ENCODE measurements around the gene ABI3BP.
A peak's percentile ranks its signal among the peaks of the same experiment; 100 is the strongest.

The ABI3BP gene

GRCh38 chr3:100957261-100957986, 35.8 kb downstream of the ABI3BP start:
- Histone ChIP-seq H3K27ac (ENCODE audit: poor library complexity, severe bottlenecking) (no peak overlapping the region), H3K27me3 (ENCODE audit: insufficient read depth, poor library complexity, severe bottlenecking) (no peaks in the 10 kb centered on the region), H3K4me1 (ENCODE audit: insufficient read depth, poor library complexity, severe bottlenecking) (no peaks in the 10 kb centered on the region), H3K4me3 (ENCODE audit: severe bottlenecking) (no peak overlapping the region), H3K36me3 (ENCODE audit: low read depth) (no peaks in the 10 kb centered on the region), H3K9me3 (ENCODE audit: severe bottlenecking) (no peaks in the 10 kb centered on the region)
- DNase-seq (ENCODE audit: low spot score): no peak
- no peak for ATAC-seq (ENCODE audit: low read depth)
- no peak for TF ChIP-seq CTCF (IDR thresholded peaks at IDR 0.05; ENCODE audit: poor library complexity, severe bottlenecking)

- Histone ChIP-seq H3K27ac (ENCODE audit: poor library complexity, severe bottlenecking) (no peak overlapping the region), H3K9me3 (ENCODE audit: severe bottlenecking) (no peaks in the 10 kb centered on the region), H3K36me3 (ENCODE audit: low read depth) (no peaks in the 10 kb centered on the region), H3K4me1 (ENCODE audit: insufficient read depth, poor library complexity, severe bottlenecking) (no peaks in the 10 kb centered on the region), H3K27me3 (ENCODE audit: insufficient read depth, poor library complexity, severe bottlenecking) (no peaks in the 10 kb centered on the region), H3K4me3 (ENCODE audit: severe bottlenecking) (no peak overlapping the region)
- no peak for ATAC-seq (ENCODE audit: low read depth)
- no peak for TF ChIP-seq CTCF (IDR thresholded peaks at IDR 0.05; ENCODE audit: poor library complexity, severe bottlenecking)
- DNase-seq (ENCODE audit: low spot score): no peak
Observed at GRCh38 chr3:100956276-100956675, 36.9 kb downstream of the ABI3BP start.

GRCh38 chr3:100954990-100955389, 38.2 kb downstream of the ABI3BP start:
- peak; percentile 73 for ATAC-seq (ENCODE audit: low read depth)
- no peak overlapping the region for H3K4me3 ChIP-seq (ENCODE audit: severe bottlenecking)
- no peaks in the 10 kb centered on the region for H3K9me3 ChIP-seq (ENCODE audit: severe bottlenecking)
- no peaks in the 10 kb centered on the region for H3K36me3 ChIP-seq (ENCODE audit: low read depth)
- DNase-seq (ENCODE audit: low spot score): no peak
- no peaks in the 10 kb centered on the region for H3K27me3 ChIP-seq (ENCODE audit: insufficient read depth, poor library complexity, severe bottlenecking)
- peak overlapping the region; percentile 1 for H3K27ac ChIP-seq (ENCODE audit: poor library complexity, severe bottlenecking)
- H3K4me1 ChIP-seq (ENCODE audit: insufficient read depth, poor library complexity, severe bottlenecking): no peaks in the 10 kb centered on the region
- no peak for TF ChIP-seq CTCF (IDR thresholded peaks at IDR 0.05; ENCODE audit: poor library complexity, severe bottlenecking)

- no peak overlapping the region for H3K4me3 ChIP-seq (ENCODE audit: severe bottlenecking)
- no peaks in the 10 kb centered on the region for H3K27me3 ChIP-seq (ENCODE audit: insufficient read depth, poor library complexity, severe bottlenecking)
- H3K27ac ChIP-seq (ENCODE audit: poor library complexity, severe bottlenecking): peak overlapping the region; percentile 1
- no peak for DNase-seq (ENCODE audit: low spot score)
- H3K36me3 ChIP-seq (ENCODE audit: low read depth): no peaks in the 10 kb centered on the region
- no peak for TF ChIP-seq CTCF (IDR thresholded peaks at IDR 0.05; ENCODE audit: poor library complexity, severe bottlenecking)
- ATAC-seq (ENCODE audit: low read depth): no peak
- H3K9me3 ChIP-seq (ENCODE audit: severe bottlenecking): no peaks in the 10 kb centered on the region
- no peaks in the 10 kb centered on the region for H3K4me1 ChIP-seq (ENCODE audit: insufficient read depth, poor library complexity, severe bottlenecking)
Observed at GRCh38 chr3:100954199-100954935, 38.9 kb downstream of the ABI3BP start.

DNA sequence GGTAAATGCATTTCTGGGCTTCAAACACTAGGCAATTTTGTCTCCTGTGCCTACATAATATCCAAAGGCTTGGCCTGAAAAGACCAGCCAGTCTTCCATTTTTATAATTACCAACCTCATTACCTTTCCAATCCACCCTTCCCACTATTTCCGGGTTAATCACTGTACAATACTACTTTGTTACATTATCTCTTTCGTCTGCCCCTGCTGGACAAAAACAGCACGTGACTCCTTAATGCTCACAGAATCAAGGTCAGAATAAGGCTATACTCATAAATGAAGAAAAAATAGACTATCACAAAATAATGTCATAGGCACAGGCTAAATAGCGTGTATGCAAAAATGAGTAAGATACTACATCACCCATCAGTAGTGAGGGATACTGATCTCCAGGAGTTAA, 40.1 kb downstream of the ABI3BP start:
- DNase-seq (ENCODE audit: low spot score) (no peak), ATAC-seq (ENCODE audit: low read depth) (no peak)
- H3K4me1 ChIP-seq (ENCODE audit: insufficient read depth, poor library complexity, severe bottlenecking): no peaks in the 10 kb centered on the region
- H3K4me3 ChIP-seq (ENCODE audit: severe bottlenecking): no peak overlapping the region
- no peaks in the 10 kb centered on the region for H3K36me3 ChIP-seq (ENCODE audit: low read depth)
- no peak overlapping the region for H3K27ac ChIP-seq (ENCODE audit: poor library complexity, severe bottlenecking)
- no peaks in the 10 kb centered on the region for H3K9me3 ChIP-seq (ENCODE audit: severe bottlenecking)
- no peaks in the 10 kb centered on the region for H3K27me3 ChIP-seq (ENCODE audit: insufficient read depth, poor library complexity, severe bottlenecking)
- TF ChIP-seq CTCF (IDR thresholded peaks at IDR 0.05; ENCODE audit: poor library complexity, severe bottlenecking): no peak

Data from RWPE2 (cell line).